HG03460 (cell line): ENCODE data around the gene PCBP3.

Source experiments
- ATAC-seq: cut with Tn5 transposase; IDR thresholded peaks from one replicate; pipeline ENCODE4 v1.9.1; 2021; ENCODE audit not compliant: unreplicated experiment

The PCBP3 gene

DNA sequence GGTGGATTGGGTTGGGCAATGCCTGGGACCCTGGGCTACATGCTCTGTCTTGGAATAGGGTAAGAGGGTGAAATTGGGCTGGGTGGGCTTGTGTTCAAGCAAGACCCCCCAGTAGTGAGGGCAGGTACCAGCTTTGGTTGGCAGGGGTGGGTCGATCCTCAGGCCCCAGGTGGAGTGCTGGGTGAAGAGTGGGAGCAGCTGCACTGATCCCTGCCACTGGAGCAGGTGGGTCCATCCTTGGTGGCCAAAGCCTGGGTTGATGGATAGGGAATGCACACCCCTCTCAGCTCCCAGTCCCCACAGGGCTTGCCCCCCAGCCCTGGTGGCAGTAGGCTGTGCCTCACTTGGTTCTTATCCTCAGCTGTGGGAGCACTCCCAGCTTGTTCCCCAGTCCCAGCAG is 135.2 kb downstream of the PCBP3 start:
- no peak for ATAC-seq

DNA sequence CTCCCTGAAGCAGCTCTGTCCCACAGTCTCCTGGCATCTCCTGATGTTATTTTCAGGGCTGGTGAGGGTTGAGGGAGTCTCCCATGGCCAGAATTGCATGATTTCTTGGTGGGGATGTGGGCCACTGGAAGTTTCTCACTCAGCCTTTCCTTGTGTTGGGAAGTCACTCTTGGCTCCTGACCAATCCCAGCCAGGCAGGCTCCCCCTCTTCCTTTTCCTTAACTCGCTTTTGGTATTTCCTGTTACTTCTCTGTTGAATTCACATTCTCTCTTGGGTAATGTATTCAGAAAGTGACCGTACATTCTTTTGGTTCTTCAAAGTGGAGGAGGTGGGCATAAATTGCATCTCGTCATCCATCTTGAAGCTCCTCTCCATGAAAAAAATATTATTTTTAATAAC is 135.7 kb downstream of the PCBP3 start:
- no peak for ATAC-seq

DNA sequence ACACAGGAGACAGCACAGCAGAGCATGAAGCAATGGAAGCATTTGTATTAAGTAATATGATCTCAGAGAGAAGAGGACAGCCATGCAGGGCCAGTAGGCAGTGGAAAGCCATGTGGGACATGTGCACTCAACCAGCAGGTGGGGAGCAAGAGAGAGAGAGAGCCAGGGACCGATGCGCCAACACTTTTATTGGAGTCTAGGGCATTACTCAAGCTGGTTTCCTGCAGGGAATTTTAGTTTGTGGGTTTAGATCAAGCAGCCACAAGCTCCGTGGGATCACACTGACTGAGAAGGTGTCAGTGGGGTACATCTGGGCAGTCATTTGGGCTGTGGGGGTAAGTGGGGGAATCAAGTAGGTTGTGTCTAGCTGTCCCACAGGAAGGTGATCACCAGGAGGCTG is 137.1 kb downstream of the PCBP3 start:
- ATAC-seq = no peak

DNA sequence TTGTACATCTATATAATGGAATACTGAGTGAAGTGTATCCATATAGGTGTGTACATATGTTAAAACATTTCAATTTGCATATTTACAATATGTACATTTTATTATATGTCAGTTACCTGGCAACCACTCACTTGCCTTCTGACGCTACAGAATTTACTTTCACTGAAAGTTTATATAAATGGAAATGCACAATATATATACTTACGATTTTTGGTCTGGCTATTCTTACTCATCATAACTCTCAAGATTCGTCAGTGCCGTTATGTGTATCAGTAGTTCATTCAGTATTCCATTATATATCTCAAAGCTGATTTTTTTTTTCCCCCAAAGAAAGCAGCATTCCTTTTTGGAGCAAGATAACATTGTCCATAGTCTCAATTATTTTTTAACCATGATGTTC is 138.2 kb downstream of the PCBP3 start:
- no peak for ATAC-seq

DNA sequence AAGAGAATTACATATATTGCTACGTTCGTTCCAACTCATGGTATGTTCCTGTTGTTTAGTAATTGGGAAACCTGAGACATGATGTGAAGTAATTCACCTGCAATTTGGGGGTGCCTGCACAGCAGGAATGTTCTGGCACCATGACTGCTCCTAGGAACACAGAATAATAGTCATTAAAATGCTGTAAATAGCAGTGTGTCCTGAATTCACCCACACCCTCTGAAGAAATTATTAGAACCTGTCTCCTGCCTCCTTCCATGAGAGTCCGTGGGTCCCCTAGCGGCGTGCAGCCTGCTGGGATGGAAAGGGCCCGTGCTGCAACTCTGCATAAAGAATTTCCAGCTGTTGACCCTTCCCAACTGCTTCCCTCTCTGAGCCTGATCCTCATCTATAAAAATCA is 143.1 kb downstream of the PCBP3 start:
- no peak for ATAC-seq

DNA sequence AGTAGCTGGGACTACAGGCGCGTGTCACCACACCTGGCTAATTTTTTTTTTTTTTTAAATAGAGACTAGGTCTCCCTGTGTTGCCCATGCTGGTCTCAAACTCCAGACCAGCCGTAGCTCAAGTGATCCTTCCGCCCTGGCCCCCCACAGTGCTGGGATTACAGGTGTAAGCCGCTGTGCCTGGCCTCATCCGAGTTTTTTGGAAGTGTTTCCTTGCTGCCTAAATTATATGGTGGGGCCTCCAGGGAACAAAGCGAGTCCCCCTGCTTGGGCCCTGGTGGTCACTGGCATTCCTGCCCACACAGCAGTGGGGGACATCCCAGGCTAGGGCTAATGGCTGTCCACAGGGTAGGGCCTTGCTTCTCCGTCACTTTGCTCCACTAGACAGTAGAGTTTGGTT is 143.8 kb downstream of the PCBP3 start:
- no peak for ATAC-seq

DNA sequence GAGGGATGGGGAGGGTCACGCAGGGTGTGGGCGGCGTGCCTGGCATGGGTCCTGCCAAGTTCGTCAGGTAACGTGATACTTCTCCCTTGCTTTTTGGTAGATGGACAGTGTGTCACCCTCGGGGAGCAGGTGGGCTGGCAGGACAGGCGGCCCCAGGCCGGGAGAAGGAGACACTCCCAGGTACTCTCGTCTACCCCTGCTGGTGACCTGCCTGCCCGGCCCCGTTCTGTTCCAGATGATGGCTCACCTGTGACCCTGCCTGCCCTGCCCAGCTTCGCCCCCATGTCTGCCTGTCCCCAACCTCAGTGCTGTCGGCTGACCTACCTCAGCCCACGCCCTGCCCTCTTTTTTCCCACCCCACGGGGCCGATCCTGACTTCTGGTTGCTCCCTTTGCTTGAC is 144.7 kb downstream of the PCBP3 start:
- no peak for ATAC-seq

DNA sequence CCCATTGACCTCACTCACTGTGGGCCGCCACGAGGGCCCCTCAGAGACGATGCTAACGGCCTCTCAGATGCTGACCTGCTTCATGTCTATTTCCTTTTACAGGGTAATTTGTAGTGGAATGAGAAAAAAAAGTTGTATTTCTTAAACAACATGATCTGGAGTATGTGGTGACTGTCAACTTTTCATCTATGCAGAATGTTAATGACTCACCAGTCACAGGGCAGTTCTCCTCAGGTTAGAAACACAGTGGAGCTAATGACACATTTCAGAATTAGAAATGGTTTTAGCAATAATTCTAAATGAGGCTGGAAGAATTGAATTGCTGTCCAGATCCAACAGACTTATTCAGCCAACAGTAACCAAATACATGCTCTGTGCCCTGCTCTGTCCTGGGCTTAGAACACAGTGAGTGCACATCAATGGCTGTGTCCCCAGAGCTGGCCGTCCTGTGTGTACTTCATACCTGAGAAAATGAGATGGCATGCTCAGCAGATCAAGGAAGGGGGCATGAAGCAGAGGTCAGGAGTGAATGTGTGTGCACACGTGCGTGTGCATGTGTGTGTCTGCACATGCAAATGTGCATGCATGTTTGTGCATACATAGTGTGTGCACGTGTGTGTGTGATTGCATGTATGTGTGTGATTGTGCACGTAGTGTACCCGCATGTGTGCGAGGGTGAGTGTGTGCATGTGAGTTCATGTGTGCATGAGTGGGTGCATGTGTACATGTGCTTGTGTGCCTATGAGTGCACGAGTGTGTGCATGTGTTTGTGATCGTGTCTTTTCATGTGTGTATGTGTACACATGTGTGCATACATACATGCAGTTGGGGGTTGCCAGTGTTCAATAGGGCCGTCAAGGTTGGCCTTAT is 145.3 kb downstream of the PCBP3 start:
- ATAC-seq = no peak

DNA sequence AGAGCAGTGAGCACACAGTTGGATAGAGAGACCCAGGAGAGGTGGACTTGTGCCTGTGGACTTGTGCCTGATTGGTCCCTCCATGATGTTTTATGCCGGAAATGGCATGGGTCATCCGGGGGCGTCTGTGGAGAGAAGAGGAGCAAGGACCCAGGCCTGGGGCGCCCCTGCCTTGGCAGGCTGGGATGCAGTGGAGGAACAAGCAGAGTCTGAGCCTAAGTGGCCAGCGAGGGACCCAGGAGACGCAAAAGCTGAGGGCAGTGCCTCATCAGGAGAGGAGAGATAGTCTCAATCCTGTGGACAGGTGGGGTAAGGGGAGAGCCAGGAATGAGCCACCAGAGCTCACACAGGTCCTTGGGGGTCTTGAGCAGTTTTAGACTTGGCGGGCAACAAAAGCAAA is 146.9 kb downstream of the PCBP3 start:
- ATAC-seq = no peak

DNA sequence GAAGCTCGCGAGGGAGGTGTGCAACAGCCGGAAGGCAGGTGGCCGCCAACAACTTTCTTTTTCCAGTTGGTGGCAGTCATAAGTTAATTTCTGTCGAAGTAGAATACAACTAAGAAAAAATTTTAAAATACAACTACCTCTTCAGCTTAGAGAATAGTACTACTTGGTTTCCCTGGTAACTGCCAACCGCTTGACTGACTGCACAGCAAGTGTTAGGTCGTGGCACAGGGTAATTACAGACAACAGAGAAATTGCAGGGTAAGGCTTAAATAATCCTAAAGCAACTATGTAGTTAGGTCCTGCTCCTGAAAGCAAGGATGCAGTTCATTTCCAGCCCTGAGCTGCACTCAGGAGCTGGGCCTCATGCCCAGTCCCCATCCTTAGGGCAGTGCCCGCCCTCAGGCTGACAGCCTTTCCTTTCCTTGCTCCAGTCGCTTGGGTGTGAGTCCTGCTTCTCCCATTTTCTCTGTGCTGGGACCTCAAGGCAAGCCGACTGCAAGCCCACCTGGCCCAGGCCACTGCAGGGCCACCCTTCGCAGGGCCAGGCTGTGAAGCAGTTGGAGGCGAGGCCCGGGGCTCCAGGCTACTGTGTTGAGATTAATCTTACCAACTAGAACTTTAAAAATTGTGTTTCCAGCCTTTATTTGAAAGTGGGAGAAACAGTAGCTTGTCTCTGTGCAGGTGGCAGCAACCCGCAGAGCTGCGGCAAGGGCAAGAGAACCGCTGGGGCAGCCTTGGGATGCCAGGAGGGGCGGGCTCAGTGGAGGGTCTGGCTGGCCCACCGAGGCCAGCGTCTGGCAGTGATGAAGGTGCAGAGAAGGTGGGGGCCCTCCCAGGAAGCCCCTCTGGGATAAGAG is 148.3 kb downstream of the PCBP3 start:
- ATAC-seq = no peak

DNA sequence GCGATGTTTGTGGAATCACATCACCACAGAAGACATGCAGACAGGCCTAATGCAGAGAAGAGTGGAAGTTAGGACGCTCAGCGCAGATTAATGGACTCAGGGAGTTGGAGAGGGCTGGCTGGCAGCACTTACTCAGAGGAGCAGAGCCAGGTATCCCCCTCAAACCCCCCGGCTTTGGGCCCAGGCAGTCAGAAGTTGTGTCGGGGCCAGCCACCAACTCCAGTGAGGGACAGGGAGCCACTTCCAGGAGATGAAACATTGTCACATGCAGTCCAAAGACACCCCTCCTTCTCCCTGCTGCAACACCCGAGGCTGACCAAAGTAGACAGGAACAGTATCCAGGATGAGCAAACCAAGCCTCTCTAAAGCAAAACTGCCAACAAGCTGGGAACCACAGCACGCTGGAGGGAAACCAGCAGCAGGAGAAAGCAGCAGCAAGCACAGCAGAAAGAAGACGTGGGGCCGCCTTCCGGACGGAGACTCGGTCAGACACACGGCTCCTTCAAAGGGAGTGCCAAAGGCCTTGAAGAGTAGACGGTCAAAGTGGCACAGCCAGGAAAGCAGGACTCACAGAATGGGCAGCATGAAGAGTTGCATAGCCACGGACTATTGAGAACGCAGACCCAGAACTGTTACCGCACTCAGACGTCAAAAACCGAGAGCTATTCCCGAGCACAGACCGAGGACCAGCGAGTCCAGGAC is 149.3 kb downstream of the PCBP3 start:
- no peak for ATAC-seq

DNA sequence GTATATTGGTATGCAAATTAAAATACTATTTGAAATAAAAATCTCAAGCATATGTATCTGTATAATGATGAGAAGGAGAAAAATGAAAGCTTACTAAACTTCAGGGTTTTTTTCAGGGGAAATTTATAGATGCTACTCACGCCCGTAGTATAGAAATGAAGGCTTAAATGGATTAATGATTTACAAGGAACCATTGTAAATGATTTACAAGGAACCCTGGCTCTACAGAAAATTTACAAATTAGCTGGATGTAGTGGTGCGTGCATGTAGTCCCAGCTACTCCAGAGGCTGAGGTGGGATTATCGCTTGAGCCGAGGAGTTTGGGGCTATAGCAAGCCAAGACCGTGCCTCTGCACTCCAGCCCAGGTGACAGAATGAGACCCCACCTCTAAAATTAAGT is 150.5 kb downstream of the PCBP3 start:
- no peak for ATAC-seq

DNA sequence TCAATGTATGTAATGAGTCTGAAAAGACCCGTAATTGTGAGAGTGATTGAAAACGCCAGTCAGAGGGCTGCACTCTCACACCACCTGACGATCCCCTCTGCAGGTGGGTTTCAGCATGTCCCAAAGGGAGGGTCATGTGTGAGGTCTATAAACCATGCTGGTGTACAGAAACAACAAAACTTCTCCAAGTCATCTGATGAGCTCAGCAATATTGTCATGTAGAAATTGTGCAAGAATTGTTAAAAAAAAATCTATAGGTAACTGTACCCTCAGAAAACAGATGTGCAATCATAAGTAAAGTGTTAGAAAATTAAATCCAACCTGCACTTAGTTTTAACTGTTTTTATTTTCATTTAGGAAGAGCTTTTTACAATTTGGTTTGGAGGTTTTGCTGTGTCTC is 152.5 kb downstream of the PCBP3 start:
- ATAC-seq = no peak

DNA sequence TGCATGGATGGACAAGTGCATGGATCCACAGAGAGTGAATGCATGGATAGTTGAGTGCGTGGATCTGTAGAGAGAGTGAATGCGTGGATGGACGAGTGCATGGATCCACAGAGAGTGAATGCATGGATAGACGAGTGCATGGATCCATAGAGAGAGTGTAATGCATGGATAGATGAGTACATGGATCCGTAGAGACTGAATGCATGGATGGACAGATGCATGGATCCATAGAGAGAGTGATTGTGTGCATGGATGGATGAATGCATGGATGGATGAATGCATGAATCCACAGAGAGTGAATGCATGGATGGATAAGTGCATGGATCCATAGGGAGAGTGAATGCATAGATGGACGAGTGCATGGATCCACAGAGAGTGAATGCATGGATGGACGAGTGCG is 153.8 kb downstream of the PCBP3 start:
- no peak for ATAC-seq

DNA sequence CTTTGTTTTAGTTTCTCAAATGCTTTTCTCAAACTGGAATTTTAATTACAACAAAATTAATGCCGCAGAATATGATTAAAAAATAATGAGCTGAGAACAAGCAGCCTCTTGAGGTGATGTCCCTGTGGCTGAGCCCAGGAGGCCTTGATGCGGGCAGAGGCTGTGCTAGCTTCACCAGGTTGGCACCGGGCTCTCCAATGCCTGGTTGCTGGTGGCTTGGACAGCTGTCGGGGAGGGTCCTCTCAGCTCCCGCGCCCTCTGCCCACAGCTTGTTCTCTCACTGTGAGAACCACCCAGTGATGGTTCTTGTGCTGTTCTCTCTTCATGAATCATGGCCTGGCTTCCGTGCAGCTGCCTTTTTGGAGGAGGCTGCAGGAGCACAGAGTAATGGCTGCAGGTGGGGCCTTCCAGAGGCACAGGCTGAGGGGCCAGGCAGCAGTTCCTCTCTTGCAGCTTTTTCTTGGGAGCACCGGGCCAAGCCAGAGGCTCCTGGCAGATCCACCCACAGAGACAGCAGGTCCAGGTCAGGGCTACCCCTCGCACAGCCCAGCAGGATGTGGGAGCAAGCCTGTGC is 156.3 kb downstream of the PCBP3 start:
- ATAC-seq = no peak

DNA sequence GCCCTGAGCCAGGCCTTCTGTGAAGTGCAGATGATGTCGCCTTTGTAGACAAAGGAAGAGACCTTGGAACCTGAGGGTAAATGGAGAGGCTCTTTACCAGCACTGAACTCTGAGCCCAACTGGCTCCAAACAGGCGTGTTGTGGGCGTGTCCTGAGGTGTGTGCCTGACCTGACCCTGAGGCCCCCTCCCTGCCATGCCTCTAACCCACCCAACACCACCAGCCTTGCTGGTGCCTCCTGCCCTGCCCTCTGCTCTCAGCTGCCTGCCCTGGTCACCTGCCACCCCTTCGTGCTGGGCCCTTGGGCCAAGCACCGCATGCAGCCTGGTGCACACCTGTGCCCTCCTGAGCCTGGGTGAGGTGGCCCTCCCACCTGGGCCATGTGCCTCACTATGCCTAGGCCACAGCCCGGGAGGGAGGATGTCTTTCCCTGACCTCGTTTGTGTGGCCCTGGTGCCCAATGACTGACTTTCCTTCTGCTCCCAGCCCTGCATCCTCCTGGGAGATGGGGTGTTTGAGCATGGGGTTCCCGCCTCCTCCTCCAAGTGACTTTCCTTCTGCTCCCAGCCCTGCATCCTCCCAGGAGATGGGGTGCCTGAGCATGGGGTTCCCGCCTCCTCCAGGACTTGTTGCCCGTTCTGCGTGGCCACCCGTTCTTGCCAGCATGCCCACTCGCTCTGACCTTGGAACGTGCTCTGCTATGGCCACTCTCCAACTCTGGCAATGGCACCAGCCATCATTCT is 157.0 kb downstream of the PCBP3 start:
- ATAC-seq = no peak

DNA sequence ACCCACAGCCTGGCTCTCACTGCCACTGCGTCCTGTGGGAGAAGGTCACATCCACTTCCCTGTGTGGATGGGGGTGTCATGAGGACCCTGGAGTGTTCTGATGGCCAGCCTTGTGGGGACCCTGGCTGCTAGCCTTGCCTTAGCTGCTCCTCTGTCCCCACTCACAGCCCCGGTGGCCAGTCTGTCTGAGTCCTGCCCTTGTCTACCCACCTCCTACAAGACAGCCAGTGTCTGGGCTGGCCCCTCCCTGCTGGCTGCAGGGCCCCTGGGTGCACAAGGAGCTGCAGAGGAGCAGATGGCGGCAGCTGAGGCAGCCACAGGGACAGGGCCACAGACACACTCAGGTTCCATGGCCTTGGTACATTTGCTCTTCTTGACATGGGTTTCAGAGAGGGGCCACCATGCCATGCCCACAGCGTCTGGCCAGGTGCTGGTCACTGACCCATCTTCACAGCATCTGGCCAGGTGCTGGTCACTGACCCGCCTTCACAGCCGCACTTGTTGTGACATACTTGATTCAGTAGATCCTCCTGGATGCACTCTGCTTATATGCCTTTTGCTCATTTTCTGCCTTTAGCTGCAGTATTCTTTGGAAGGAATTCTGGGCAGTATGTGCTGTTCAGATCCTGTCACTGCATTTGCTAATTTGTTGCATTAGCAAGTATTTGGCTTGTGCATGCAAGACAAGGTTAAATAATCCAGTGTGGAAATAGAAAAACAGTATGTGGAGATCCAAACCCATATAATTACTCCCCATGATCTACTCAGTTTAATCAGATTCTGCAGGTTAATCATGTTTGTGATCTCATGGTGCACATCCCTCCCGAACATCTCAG is 157.8 kb downstream of the PCBP3 start:
- ATAC-seq = no peak

DNA sequence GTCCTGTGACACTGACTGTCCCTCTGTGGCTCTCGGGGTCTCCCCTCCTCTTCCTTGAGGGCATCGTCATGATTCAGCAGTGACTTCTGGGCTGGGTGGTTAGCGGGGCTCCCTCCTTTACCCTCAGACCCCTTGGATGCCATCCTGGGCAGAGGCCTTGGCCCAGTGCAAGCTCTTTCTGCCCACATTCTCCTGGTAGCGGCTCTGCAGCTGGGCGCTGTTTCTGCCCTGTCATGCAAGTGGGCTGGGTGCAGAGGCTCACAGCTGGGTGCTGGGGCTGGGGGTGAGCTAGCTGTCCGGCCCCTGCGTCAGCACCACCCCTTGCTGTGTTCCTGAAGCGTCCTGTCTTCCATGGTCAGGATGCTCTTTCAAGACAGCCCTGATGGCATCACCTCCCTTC is 158.5 kb downstream of the PCBP3 start:
- no peak for ATAC-seq

DNA sequence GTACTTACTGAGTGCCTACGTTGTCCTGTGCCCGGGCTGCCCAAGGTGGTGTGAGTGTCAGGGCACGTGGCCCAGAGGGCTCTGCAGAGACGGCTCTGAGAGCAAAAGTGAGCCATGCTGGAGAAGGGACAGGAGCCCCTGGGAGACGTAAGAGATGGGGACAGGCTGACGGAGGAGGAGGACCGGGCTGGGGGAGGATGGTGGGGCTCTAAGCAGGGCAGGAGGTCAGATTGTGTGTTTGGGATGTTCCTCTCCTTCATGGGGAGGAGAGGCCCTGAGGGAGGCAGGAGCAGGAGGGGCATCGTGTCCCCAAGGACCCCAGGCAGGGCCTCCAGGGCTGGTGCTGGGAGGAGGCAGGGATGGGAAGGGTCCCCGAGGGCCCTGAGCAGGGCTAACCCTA is 158.9 kb downstream of the PCBP3 start:
- no peak for ATAC-seq
